ENCODE measurements around the gene TIAM2.
"Not testable (repeated sequence)": the region's sequence is repeated elsewhere in the genome, so short reads cannot be mapped to it uniquely, and the experiment has no call there.

TIAM2 gene

GRCh38 chr6:155106456-155107115 is 111.5 kb downstream of the TIAM2 start:
- Histone ChIP-seq H3K27me3 (ENCODE audit: control insufficient read depth in 5 of 5, insufficient read depth in 4 of 5, low read length in 5 of 5) (no peaks in the 10 kb centered on the region), H3K4me1 (ENCODE audit: control insufficient read depth in 5 of 5, insufficient read depth in 5 of 5, low read length in 5 of 5) (no peaks in the 10 kb centered on the region), H3K36me3 (ENCODE audit: control insufficient read depth in 5 of 5, insufficient read depth in 5 of 5, low read length in 5 of 5) (no peaks in the 10 kb centered on the region), H3K4me3 (ENCODE audit: low read depth in 1 of 5, low read length in 5 of 5) (no peak overlapping the region), H3K9ac (ENCODE audit: low read length in 5 of 5) (no peak overlapping the region), H3K9me3 (ENCODE audit: control insufficient read depth in 5 of 5, low read length in 5 of 5) (no peaks in the 10 kb centered on the region), H3K27ac (ENCODE audit: low read depth, low read length) (no peak overlapping the region)

- H3K36me3 ChIP-seq (ENCODE audit: control insufficient read depth in 5 of 5, insufficient read depth in 5 of 5, low read length in 5 of 5), result no peaks in the 10 kb centered on the region
Observed at GRCh38 chr6:155107432-155108069, 112.4 kb downstream of the TIAM2 start.

GRCh38 chr6:155108070-155108820 is 113.1 kb downstream of the TIAM2 start:
- Histone ChIP-seq H3K36me3 (ENCODE audit: control insufficient read depth in 5 of 5, insufficient read depth in 5 of 5, low read length in 5 of 5) (no peaks in the 10 kb centered on the region), H3K27me3 (ENCODE audit: control insufficient read depth in 5 of 5, insufficient read depth in 4 of 5, low read length in 5 of 5) (no peaks in the 10 kb centered on the region), H3K27ac (ENCODE audit: low read depth, low read length) (no peak overlapping the region), H3K9ac (ENCODE audit: low read length in 5 of 5) (no peak overlapping the region), H3K4me1 (ENCODE audit: control insufficient read depth in 5 of 5, insufficient read depth in 5 of 5, low read length in 5 of 5) (no peaks in the 10 kb centered on the region), H3K9me3 (ENCODE audit: control insufficient read depth in 5 of 5, low read length in 5 of 5) (no peaks in the 10 kb centered on the region), H3K4me3 (ENCODE audit: low read depth in 1 of 5, low read length in 5 of 5) (no peak overlapping the region)

More at GRCh38 chr6:155107432-155108069, 112.4 kb downstream of the TIAM2 start:
- Histone ChIP-seq H3K27ac (ENCODE audit: low read depth, low read length) (no peak overlapping the region), H3K4me3 (ENCODE audit: low read depth in 1 of 5, low read length in 5 of 5) (no peak overlapping the region), H3K27me3 (ENCODE audit: control insufficient read depth in 5 of 5, insufficient read depth in 4 of 5, low read length in 5 of 5) (no peaks in the 10 kb centered on the region), H3K4me1 (ENCODE audit: control insufficient read depth in 5 of 5, insufficient read depth in 5 of 5, low read length in 5 of 5) (no peaks in the 10 kb centered on the region), H3K9me3 (ENCODE audit: control insufficient read depth in 5 of 5, low read length in 5 of 5) (no peaks in the 10 kb centered on the region), H3K9ac (ENCODE audit: low read length in 5 of 5) (no peak overlapping the region)

DNA sequence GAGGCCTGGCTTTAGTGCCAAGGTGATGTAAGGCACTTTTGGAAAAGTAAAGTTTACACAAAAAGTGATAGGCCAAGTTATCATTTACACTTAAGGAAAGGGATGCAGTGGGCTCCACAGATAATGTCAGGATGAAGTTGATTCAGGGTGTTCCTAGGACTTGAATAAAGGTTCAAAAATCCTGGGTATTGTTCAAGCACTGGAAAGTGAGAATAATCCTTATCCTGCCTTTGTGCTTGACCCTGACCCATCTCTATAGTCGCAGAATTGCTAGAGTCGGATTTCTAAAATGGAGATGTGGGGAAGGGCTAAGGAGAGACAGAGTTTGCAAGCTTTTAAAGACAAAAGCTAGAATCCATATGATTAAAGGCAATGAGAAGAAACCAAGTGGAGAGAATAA is 115.6 kb downstream of the TIAM2 start:
- Histone ChIP-seq H3K27ac (ENCODE audit: low read depth, low read length) (no peak overlapping the region), H3K4me3 (ENCODE audit: low read depth in 1 of 5, low read length in 5 of 5) (no peak overlapping the region), H3K9me3 (ENCODE audit: control insufficient read depth in 5 of 5, low read length in 5 of 5) (no peaks in the 10 kb centered on the region), H3K4me1 (ENCODE audit: control insufficient read depth in 5 of 5, insufficient read depth in 5 of 5, low read length in 5 of 5) (no peaks in the 10 kb centered on the region), H3K9ac (ENCODE audit: low read length in 5 of 5) (no peak overlapping the region), H3K27me3 (ENCODE audit: control insufficient read depth in 5 of 5, insufficient read depth in 4 of 5, low read length in 5 of 5) (no peaks in the 10 kb centered on the region), H3K36me3 (ENCODE audit: control insufficient read depth in 5 of 5, insufficient read depth in 5 of 5, low read length in 5 of 5) (no peaks in the 10 kb centered on the region)

- Histone ChIP-seq H3K9me3 (ENCODE audit: control insufficient read depth in 5 of 5, low read length in 5 of 5) (no peaks in the 10 kb centered on the region), H3K27ac (ENCODE audit: low read depth, low read length) (no peak overlapping the region), H3K27me3 (ENCODE audit: control insufficient read depth in 5 of 5, insufficient read depth in 4 of 5, low read length in 5 of 5) (no peaks in the 10 kb centered on the region), H3K9ac (ENCODE audit: low read length in 5 of 5) (no peak overlapping the region), H3K36me3 (ENCODE audit: control insufficient read depth in 5 of 5, insufficient read depth in 5 of 5, low read length in 5 of 5) (no peaks in the 10 kb centered on the region), H3K4me1 (ENCODE audit: control insufficient read depth in 5 of 5, insufficient read depth in 5 of 5, low read length in 5 of 5) (no peaks in the 10 kb centered on the region), H3K4me3 (ENCODE audit: low read depth in 1 of 5, low read length in 5 of 5) (no peak overlapping the region)
Observed at GRCh38 chr6:155112757-155113156, 117.6 kb downstream of the TIAM2 start.

GRCh38 chr6:155115893-155116570 is 120.9 kb downstream of the TIAM2 start:
- Histone ChIP-seq H3K4me3 (ENCODE audit: low read depth in 1 of 5, low read length in 5 of 5) (no peak overlapping the region), H3K4me1 (ENCODE audit: control insufficient read depth in 5 of 5, insufficient read depth in 5 of 5, low read length in 5 of 5) (no peaks in the 10 kb centered on the region), H3K9ac (ENCODE audit: low read length in 5 of 5) (no peak overlapping the region), H3K27ac (ENCODE audit: low read depth, low read length) (no peak overlapping the region), H3K9me3 (ENCODE audit: control insufficient read depth in 5 of 5, low read length in 5 of 5) (no peaks in the 10 kb centered on the region), H3K36me3 (ENCODE audit: control insufficient read depth in 5 of 5, insufficient read depth in 5 of 5, low read length in 5 of 5) (no peaks in the 10 kb centered on the region), H3K27me3 (ENCODE audit: control insufficient read depth in 5 of 5, insufficient read depth in 4 of 5, low read length in 5 of 5) (no peaks in the 10 kb centered on the region)

DNA sequence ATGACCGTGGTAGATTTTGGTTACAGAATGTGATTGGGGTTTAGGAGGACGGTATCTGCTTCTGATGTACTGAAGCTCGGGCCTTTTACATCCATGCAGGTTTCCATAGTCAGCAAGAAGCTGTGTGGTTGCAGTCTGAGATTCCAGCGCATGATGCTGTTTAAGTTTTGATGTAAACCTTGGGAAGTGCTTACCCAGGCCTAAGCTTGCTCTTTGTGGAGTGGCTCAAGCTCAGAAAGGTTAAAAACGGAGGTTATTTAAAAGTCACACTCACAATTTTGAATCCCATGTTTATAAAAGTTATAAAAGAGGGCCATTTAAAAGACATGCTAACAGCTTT is 121.4 kb downstream of the TIAM2 start:
- H3K4me3 ChIP-seq (ENCODE audit: low read depth in 1 of 5, low read length in 5 of 5), result no peak overlapping the region
- H3K9me3 ChIP-seq (ENCODE audit: control insufficient read depth in 5 of 5, low read length in 5 of 5), result no peaks in the 10 kb centered on the region

GRCh38 chr6:155117256-155117655 is 122.1 kb downstream of the TIAM2 start:
- H3K9me3 ChIP-seq (ENCODE audit: control insufficient read depth in 5 of 5, low read length in 5 of 5), result no peaks in the 10 kb centered on the region
- no peaks in the 10 kb centered on the region for H3K27me3 ChIP-seq (ENCODE audit: control insufficient read depth in 5 of 5, insufficient read depth in 4 of 5, low read length in 5 of 5)
- H3K4me1 ChIP-seq (ENCODE audit: control insufficient read depth in 5 of 5, insufficient read depth in 5 of 5, low read length in 5 of 5), result peaks cover 0 to 7% (median 0%) of the 10 kb centered on the region in 5 donors
- no peak overlapping the region for H3K9ac ChIP-seq (ENCODE audit: low read length in 5 of 5)
- H3K36me3 ChIP-seq (ENCODE audit: control insufficient read depth in 5 of 5, insufficient read depth in 5 of 5, low read length in 5 of 5), result no peaks in the 10 kb centered on the region
- H3K27ac ChIP-seq (ENCODE audit: low read depth, low read length), result no peak overlapping the region
- no peak overlapping the region for H3K4me3 ChIP-seq (ENCODE audit: low read depth in 1 of 5, low read length in 5 of 5)

More for the DNA sequence above, 121.4 kb downstream of the TIAM2 start:
- no peak overlapping the region for H3K27ac ChIP-seq (ENCODE audit: low read depth, low read length)
- H3K27me3 ChIP-seq (ENCODE audit: control insufficient read depth in 5 of 5, insufficient read depth in 4 of 5, low read length in 5 of 5), result no peaks in the 10 kb centered on the region
- H3K36me3 ChIP-seq (ENCODE audit: control insufficient read depth in 5 of 5, insufficient read depth in 5 of 5, low read length in 5 of 5), result no peaks in the 10 kb centered on the region
- H3K9ac ChIP-seq (ENCODE audit: low read length in 5 of 5), result no peak overlapping the region
- H3K4me1 ChIP-seq (ENCODE audit: control insufficient read depth in 5 of 5, insufficient read depth in 5 of 5, low read length in 5 of 5), result peaks cover 0 to 3% (median 0%) of the 10 kb centered on the region in 5 donors

DNA sequence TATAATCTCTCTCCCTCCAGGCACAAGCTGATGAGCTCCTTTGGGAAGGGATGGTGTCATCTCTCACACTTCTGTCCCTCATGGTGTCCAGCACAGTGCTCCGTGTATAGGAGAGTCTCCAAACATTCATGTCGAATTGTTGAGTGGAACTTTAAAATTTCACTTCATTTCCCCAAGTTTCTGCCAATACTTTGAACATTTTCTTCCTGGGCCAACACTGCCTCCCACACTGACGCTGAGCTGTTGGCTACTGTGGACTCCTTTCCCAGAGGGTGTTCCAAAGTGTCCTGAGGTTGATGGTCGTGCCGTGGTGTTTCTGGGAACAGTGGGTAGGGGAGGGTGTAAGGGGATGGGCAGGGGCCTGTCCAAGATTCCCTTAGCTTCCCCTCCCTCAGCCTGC is 122.7 kb downstream of the TIAM2 start:
- Histone ChIP-seq H3K27me3 (ENCODE audit: control insufficient read depth in 5 of 5, insufficient read depth in 4 of 5, low read length in 5 of 5) (no peaks in the 10 kb centered on the region), H3K27ac (ENCODE audit: low read depth, low read length) (no peak overlapping the region), H3K36me3 (ENCODE audit: control insufficient read depth in 5 of 5, insufficient read depth in 5 of 5, low read length in 5 of 5) (no peaks in the 10 kb centered on the region), H3K9ac (ENCODE audit: low read length in 5 of 5) (no peak overlapping the region), H3K4me1 (ENCODE audit: control insufficient read depth in 5 of 5, insufficient read depth in 5 of 5, low read length in 5 of 5) (peaks cover 0 to 7% (median 0%) of the 10 kb centered on the region in 5 donors), H3K9me3 (ENCODE audit: control insufficient read depth in 5 of 5, low read length in 5 of 5) (no peaks in the 10 kb centered on the region), H3K4me3 (ENCODE audit: low read depth in 1 of 5, low read length in 5 of 5) (no peak overlapping the region)

- H3K27ac ChIP-seq (ENCODE audit: low read depth, low read length); H3K36me3 ChIP-seq (ENCODE audit: control insufficient read depth in 5 of 5, insufficient read depth in 5 of 5, low read length in 5 of 5); H3K9me3 ChIP-seq (ENCODE audit: control insufficient read depth in 5 of 5, low read length in 5 of 5); H3K4me3 ChIP-seq (ENCODE audit: low read depth in 1 of 5, low read length in 5 of 5); H3K27me3 ChIP-seq (ENCODE audit: control insufficient read depth in 5 of 5, insufficient read depth in 4 of 5, low read length in 5 of 5); H3K4me1 ChIP-seq (ENCODE audit: control insufficient read depth in 5 of 5, insufficient read depth in 5 of 5, low read length in 5 of 5); H3K9ac ChIP-seq (ENCODE audit: low read length in 5 of 5): not testable (repeated sequence)
Observed at GRCh38 chr6:155119201-155119600, 124.1 kb downstream of the TIAM2 start.

Measured in subcutaneous abdominal adipose tissue (tissue), 5 donors.